Esophagus squamous epithelium (tissue), 4 donors: ENCODE data around the gene PPM1G.

Experiments
- POLR2A ChIP-seq, 4 donors: fragments of 450-650 bp; IDR thresholded peaks; one replicate each; pipeline ENCODE4 v1.6.1; 2017; ENCODE audit warnings: antibody characterized with exemption in 4 of 4, mild to moderate bottlenecking in 4 of 4, moderate library complexity in 3 of 4
- TF ChIP-seq, protein P1 (sequence below), 6 experiments: fragments of 450-650 bp in 4 of 6; fragments of 200-600 bp in 2 of 6; sonication (generic) in 2 of 6; IDR thresholded peaks; one replicate each; pipeline ENCODE4 v1.5.1; 2016 to 2019; ENCODE audit warnings: antibody characterized with exemption in 6 of 6, mild to moderate bottlenecking in 4 of 6, moderate library complexity in 4 of 6

DNA sequence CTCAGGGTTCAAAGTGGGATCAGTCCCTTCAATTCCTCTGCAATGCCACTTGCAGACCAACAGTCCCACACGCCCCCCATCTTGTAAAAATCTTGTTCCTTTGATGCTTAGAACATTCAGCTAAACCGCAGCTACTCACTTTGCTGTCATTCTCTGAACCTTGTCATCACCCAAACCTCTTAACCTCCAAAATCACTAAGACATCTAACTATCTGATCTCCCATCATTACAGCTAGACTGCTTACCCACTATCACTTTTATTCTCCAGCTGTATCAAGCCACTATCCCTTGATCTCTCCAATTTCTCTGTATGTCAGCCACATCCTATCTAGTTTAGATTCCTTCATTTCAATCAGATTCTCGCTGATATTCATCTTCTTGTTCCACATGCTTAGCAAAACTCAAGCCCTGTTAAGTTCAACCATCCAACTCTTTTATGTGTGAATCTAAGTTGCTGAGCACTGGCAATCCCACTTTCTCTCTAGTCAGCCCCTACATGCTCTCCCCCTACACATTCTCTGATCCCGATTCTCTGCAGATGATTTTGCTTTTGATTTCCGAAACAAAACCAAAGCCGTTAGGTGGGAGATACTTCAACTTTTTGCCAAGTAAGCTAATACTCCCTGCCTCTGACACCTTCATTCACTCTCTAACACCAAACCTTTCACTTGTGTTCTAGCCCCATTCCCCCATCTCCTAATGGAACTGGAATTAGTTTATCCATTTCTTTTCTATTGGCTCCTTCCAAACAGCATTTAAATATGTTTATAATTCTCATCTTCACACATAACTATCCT lies 57.4 kb downstream of the PPM1G start:
- TF ChIP-seq, protein P1, sequence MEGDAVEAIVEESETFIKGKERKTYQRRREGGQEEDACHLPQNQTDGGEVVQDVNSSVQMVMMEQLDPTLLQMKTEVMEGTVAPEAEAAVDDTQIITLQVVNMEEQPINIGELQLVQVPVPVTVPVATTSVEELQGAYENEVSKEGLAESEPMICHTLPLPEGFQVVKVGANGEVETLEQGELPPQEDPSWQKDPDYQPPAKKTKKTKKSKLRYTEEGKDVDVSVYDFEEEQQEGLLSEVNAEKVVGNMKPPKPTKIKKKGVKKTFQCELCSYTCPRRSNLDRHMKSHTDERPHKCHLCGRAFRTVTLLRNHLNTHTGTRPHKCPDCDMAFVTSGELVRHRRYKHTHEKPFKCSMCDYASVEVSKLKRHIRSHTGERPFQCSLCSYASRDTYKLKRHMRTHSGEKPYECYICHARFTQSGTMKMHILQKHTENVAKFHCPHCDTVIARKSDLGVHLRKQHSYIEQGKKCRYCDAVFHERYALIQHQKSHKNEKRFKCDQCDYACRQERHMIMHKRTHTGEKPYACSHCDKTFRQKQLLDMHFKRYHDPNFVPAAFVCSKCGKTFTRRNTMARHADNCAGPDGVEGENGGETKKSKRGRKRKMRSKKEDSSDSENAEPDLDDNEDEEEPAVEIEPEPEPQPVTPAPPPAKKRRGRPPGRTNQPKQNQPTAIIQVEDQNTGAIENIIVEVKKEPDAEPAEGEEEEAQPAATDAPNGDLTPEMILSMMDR (IDR thresholded peaks at IDR 0.05) = no peak
- no peak for TF ChIP-seq POLR2A (IDR thresholded peaks at IDR 0.05)
